GM18867 (cell line): ENCODE results near the gene LMAN1.

Experiments
- ATAC-seq: cut with Tn5 transposase; IDR thresholded peaks from one replicate; pipeline ENCODE4 v1.9.1; 2021; ENCODE audit warnings: mild to moderate bottlenecking, moderate library complexity; ENCODE audit not compliant: unreplicated experiment

The LMAN1 gene

GRCh38 chr18:59372975-59373374 is 13.9 kb upstream of the LMAN1 start:
- no peak for ATAC-seq

GRCh38 chr18:59360381-59360780 is 1.3 kb upstream of the LMAN1 start:
- ATAC-seq: no peak

GRCh38 chr18:59359576-59359952 is 499 bp upstream of the LMAN1 start:
- ATAC-seq: peak; percentile 13

GRCh38 chr18:59358414-59358711 is 702 bp downstream of the LMAN1 start:
- ATAC-seq: no peak

- ATAC-seq: no peak
Observed at GRCh38 chr18:59357928-59358327, 1.1 kb downstream of the LMAN1 start.

- ATAC-seq: no peak
Observed at GRCh38 chr18:59354731-59355130, 4.3 kb downstream of the LMAN1 start.

- ATAC-seq: no peak
Observed at GRCh38 chr18:59353079-59353680, 5.9 kb downstream of the LMAN1 start.

GRCh38 chr18:59352250-59352855 is 6.7 kb downstream of the LMAN1 start:
- ATAC-seq: peak; percentile 47

GRCh38 chr18:59345556-59345955 is 13.5 kb downstream of the LMAN1 start:
- ATAC-seq: no peak

GRCh38 chr18:59344996-59345395 is 14.1 kb downstream of the LMAN1 start:
- no peak for ATAC-seq

GRCh38 chr18:59343926-59344325 is 15.1 kb downstream of the LMAN1 start:
- no peak for ATAC-seq

GRCh38 chr18:59340817-59341216 is 18.2 kb downstream of the LMAN1 start:
- peak; percentile 84 for ATAC-seq

GRCh38 chr18:59340312-59340711 is 18.8 kb downstream of the LMAN1 start:
- ATAC-seq: no peak

GRCh38 chr18:59332986-59333385 is 26.1 kb downstream of the LMAN1 start:
- ATAC-seq: no peak

- no peak for ATAC-seq
Observed at GRCh38 chr18:59328683-59329082, 30.4 kb downstream of the LMAN1 start.

- no peak for ATAC-seq
Observed at GRCh38 chr18:59325965-59326364, 33.1 kb downstream of the LMAN1 start.

GRCh38 chr18:59324623-59324971 is 34.5 kb downstream of the LMAN1 start:
- ATAC-seq: no peak

- no peak for ATAC-seq
Observed at GRCh38 chr18:59323931-59324622, 35.0 kb downstream of the LMAN1 start.

- ATAC-seq: no peak
Observed at GRCh38 chr18:59318460-59319050, 40.5 kb downstream of the LMAN1 start, which contains the start of gene CPLX4. CPLX4 (minus strand) TSS chr18:59318649; CDS start chr18:59318462, 187 bp downstream.

- no peak for ATAC-seq
Observed at GRCh38 chr18:59311631-59312030, 47.4 kb downstream of the LMAN1 start.

GRCh38 chr18:59308938-59309260 is 50.2 kb downstream of the LMAN1 start:
- ATAC-seq: no peak

- ATAC-seq: peak; percentile 93
Observed at GRCh38 chr18:59308248-59308937, 50.7 kb downstream of the LMAN1 start.
